ENCODE measurements around the gene USP9Y. TPM values are rescaled to one million over a fixed set of nuclear protein-coding genes. Genes with fewer than 3 reads are reported as not detected.

The USP9Y gene
- total RNA-seq, 1 experiment from 2014 or later = not detected

- Mint-ChIP-seq H3K4me1 (ENCODE audit: low read depth, unreplicated experiment) (no peaks in the 10 kb centered on the region), H3K27me3 (ENCODE audit: unreplicated experiment) (no peaks in the 10 kb centered on the region), H3K36me3 (ENCODE audit: insufficient read depth, unreplicated experiment) (no peaks in the 10 kb centered on the region), H3K9me3 (ENCODE audit: low read depth, unreplicated experiment) (no peaks in the 10 kb centered on the region), H3K4me3 (ENCODE audit: low read depth, unreplicated experiment) (no peak overlapping the region), H3K27ac (ENCODE audit: unreplicated experiment) (no peak overlapping the region)
- BruUV-seq (replicated peaks) = no TSS peak
- CTCF ChIA-PET = no interaction called here
- TF ChIP-seq, protein P1, sequence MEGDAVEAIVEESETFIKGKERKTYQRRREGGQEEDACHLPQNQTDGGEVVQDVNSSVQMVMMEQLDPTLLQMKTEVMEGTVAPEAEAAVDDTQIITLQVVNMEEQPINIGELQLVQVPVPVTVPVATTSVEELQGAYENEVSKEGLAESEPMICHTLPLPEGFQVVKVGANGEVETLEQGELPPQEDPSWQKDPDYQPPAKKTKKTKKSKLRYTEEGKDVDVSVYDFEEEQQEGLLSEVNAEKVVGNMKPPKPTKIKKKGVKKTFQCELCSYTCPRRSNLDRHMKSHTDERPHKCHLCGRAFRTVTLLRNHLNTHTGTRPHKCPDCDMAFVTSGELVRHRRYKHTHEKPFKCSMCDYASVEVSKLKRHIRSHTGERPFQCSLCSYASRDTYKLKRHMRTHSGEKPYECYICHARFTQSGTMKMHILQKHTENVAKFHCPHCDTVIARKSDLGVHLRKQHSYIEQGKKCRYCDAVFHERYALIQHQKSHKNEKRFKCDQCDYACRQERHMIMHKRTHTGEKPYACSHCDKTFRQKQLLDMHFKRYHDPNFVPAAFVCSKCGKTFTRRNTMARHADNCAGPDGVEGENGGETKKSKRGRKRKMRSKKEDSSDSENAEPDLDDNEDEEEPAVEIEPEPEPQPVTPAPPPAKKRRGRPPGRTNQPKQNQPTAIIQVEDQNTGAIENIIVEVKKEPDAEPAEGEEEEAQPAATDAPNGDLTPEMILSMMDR (IDR thresholded peaks at IDR 0.05; ENCODE audit: unreplicated experiment) = no peak
- intact Hi-C loops (cut with micrococcal nuclease; ENCODE audit: unreplicated experiment) = no loop called here
- DNase-seq = no peak
Measured at GRCh38 chrY:12678111-12678510, 22.9 kb upstream of the USP9Y start.

GRCh38 chrY:12681535-12681934, 19.5 kb upstream of the USP9Y start:
- BruUV-seq (replicated peaks) = no TSS peak
- H3K4me1 Mint-ChIP-seq (ENCODE audit: low read depth, unreplicated experiment) = no peaks in the 10 kb centered on the region
- no peaks in the 10 kb centered on the region for H3K36me3 Mint-ChIP-seq (ENCODE audit: insufficient read depth, unreplicated experiment)
- H3K27me3 Mint-ChIP-seq (ENCODE audit: unreplicated experiment) = no peaks in the 10 kb centered on the region
- no peak overlapping the region for H3K4me3 Mint-ChIP-seq (ENCODE audit: low read depth, unreplicated experiment)
- no peak overlapping the region for H3K27ac Mint-ChIP-seq (ENCODE audit: unreplicated experiment)
- intact Hi-C loops (cut with micrococcal nuclease; ENCODE audit: unreplicated experiment) = no loop called here
- CTCF ChIA-PET = no interaction called here
- H3K9me3 Mint-ChIP-seq (ENCODE audit: low read depth, unreplicated experiment) = no peaks in the 10 kb centered on the region
- TF ChIP-seq, protein P1 (IDR thresholded peaks at IDR 0.05; ENCODE audit: unreplicated experiment) = no peak
- no peak for DNase-seq

DNA sequence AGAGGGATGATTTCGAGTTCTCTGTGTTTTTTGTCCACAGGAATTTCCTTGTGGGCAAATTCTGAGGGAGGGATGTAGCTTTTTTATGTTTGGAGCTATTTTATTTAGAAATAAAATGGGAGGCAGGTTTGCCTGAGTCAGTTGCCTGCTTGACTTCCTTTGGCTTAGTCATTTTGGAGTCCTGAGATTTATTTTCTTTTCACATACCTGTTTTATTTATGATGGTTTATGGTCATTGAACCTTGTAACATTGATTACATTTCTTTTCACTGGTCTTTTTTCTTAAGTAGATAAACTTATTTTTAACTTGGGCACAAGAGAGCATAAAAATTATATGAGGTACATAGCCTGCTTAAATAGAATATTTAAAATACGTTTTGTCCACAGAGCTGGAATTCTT, 12.7 kb upstream of the USP9Y start:
- TF ChIP-seq, protein P1 (IDR thresholded peaks at IDR 0.05; ENCODE audit: unreplicated experiment) = no peak
- DNase-seq = no peak
- intact Hi-C loops (cut with micrococcal nuclease; ENCODE audit: unreplicated experiment) = no loop called here
- CTCF ChIA-PET = no interaction called here
- no peaks in the 10 kb centered on the region for H3K4me1 Mint-ChIP-seq (ENCODE audit: low read depth, unreplicated experiment)
- no TSS peak for BruUV-seq (replicated peaks)
- no peaks in the 10 kb centered on the region for H3K27me3 Mint-ChIP-seq (ENCODE audit: unreplicated experiment)
- no peaks in the 10 kb centered on the region for H3K36me3 Mint-ChIP-seq (ENCODE audit: insufficient read depth, unreplicated experiment)
- H3K9me3 Mint-ChIP-seq (ENCODE audit: low read depth, unreplicated experiment) = no peaks in the 10 kb centered on the region
- no peak overlapping the region for H3K4me3 Mint-ChIP-seq (ENCODE audit: low read depth, unreplicated experiment)
- no peak overlapping the region for H3K27ac Mint-ChIP-seq (ENCODE audit: unreplicated experiment)

- CTCF ChIA-PET = no interaction called here
- H3K4me1 Mint-ChIP-seq (ENCODE audit: low read depth, unreplicated experiment) = no peaks in the 10 kb centered on the region
Measured at GRCh38 chrY:12700087-12700486, 944 bp upstream of the USP9Y start.

More at GRCh38 chrY:12700087-12700486, 944 bp upstream of the USP9Y start:
- H3K27ac Mint-ChIP-seq (ENCODE audit: unreplicated experiment) = no peak overlapping the region
- H3K27me3 Mint-ChIP-seq (ENCODE audit: unreplicated experiment) = no peaks in the 10 kb centered on the region
- no peak overlapping the region for H3K4me3 Mint-ChIP-seq (ENCODE audit: low read depth, unreplicated experiment)
- H3K36me3 Mint-ChIP-seq (ENCODE audit: insufficient read depth, unreplicated experiment) = no peaks in the 10 kb centered on the region
- intact Hi-C loops (cut with micrococcal nuclease; ENCODE audit: unreplicated experiment) = no loop called here
- TF ChIP-seq, protein P1 (IDR thresholded peaks at IDR 0.05; ENCODE audit: unreplicated experiment) = no peak
- DNase-seq = no peak
- no TSS peak for BruUV-seq (replicated peaks)
- H3K9me3 Mint-ChIP-seq (ENCODE audit: low read depth, unreplicated experiment) = no peaks in the 10 kb centered on the region
